Measurements from ENCODE around the gene NMNAT1.

DNA sequence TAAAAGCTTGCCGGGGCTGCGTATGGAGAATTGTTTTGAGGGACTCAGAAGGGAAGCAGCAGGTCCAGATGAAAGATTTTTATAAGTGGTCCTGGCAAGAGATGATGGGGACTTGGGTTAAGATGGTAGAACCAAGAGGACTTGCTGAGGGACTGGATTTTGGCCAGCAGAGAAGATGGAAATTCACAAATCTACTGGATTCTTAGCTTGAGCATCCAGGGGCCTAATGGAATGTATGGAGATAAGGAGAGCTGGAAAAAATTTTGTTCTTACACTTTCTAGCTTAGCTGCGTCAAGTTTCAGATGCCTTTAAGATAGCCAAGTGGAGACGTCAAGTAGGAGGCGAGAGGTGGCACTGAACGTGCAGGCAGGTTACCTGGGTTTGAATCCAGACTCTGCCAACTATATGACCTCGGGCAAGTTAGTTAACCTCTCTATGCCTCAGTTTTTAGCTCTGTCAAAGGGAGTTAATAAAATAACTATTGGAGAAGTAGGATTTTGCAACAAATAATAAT is 50.3 kb downstream of the NMNAT1 start:
- TF ChIP-seq EZH2 (IDR thresholded peaks at IDR 0.05; ENCODE audit: low read length, unreplicated experiment) = no peak
- TF ChIP-seq, protein P1, sequence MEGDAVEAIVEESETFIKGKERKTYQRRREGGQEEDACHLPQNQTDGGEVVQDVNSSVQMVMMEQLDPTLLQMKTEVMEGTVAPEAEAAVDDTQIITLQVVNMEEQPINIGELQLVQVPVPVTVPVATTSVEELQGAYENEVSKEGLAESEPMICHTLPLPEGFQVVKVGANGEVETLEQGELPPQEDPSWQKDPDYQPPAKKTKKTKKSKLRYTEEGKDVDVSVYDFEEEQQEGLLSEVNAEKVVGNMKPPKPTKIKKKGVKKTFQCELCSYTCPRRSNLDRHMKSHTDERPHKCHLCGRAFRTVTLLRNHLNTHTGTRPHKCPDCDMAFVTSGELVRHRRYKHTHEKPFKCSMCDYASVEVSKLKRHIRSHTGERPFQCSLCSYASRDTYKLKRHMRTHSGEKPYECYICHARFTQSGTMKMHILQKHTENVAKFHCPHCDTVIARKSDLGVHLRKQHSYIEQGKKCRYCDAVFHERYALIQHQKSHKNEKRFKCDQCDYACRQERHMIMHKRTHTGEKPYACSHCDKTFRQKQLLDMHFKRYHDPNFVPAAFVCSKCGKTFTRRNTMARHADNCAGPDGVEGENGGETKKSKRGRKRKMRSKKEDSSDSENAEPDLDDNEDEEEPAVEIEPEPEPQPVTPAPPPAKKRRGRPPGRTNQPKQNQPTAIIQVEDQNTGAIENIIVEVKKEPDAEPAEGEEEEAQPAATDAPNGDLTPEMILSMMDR (conservative IDR thresholded peaks at IDR 0.05; ENCODE audit: low read depth, low read length) = no peak
